Activated naive CD8-positive, alpha-beta T cell treated with anti-CD3 and anti-CD28 coated beads, Interleukin-2, amount 10 ng/mL, durations not matched to agents 7 days and 5 days (primary cell): ENCODE results near the gene NAGK. TPM values are rescaled to one million over a fixed set of nuclear protein-coding genes. Genes with fewer than 3 reads are reported as not detected.
A peak's percentile ranks its signal among the peaks of the same experiment; 100 is the strongest.
"Not testable (repeated sequence)": the region's sequence is repeated elsewhere in the genome, so short reads cannot be mapped to it uniquely, and the experiment has no call there.

Source experiments
- ATAC-seq: fragments of 150-1000 bp; cut with Tn5 transposase; one replicate; pipeline ENCODE4 v1.10.0; 2021; ENCODE audit warnings: low read depth, moderate library complexity
- POLR2A ChIA-PET: fragments of 350-600 bp; sonication (Branson Sonifier 250); formaldehyde crosslinking; loops from one replicate; lab custom pipeline; 2021; ENCODE audit warnings: antibody characterized with exemption; lab: Charles Lee
- DNase-seq: peaks from one replicate; pipeline ENCODE4 v3.0.0; 2021
- H3K27ac Mint-ChIP-seq: one replicate; pipeline ENCODE4 v1.8.0; 2022; ENCODE audit warnings: mild to moderate bottlenecking, mixed read lengths
- H3K27me3 Mint-ChIP-seq: one replicate; pipeline ENCODE4 v1.8.0; 2022; ENCODE audit warnings: mild to moderate bottlenecking, moderate library complexity, mixed read lengths
- H3K36me3 Mint-ChIP-seq: one replicate; pipeline ENCODE4 v1.8.0; 2021; ENCODE audit warnings: mild to moderate bottlenecking, mixed read lengths
- H3K4me1 Mint-ChIP-seq: one replicate; pipeline ENCODE4 v1.8.0; 2021; ENCODE audit warnings: mixed read lengths
- H3K4me3 Mint-ChIP-seq: one replicate; pipeline ENCODE4 v1.8.0; 2022; ENCODE audit warnings: mild to moderate bottlenecking, moderate library complexity, mixed read lengths
- H3K9me3 Mint-ChIP-seq: one replicate; pipeline ENCODE4 v1.8.0; 2021; ENCODE audit warnings: mixed read lengths
- total RNA-seq, 2 experiments: library from RNA; stranded (reverse); gene quantifications; one replicate each; pipeline ENCODE4 v1.2.3, GENCODE V29; 2021

Gene NAGK
- 10 to 100 TPM; 87.1 to 93.3 TPM for total RNA-seq

GRCh38 chr2:71068218-71069035 lies at the start of gene NAGK:
Gene NAGK (plus strand): TSS chr2:71068648. CDS start chr2:71068684, 36 bp downstream.
- Mint-ChIP-seq H3K27me3 (no peaks in the 10 kb centered on the region), H3K36me3 (peaks cover 7% of the 10 kb centered on the region), H3K9me3 (no peaks in the 10 kb centered on the region), H3K4me1 (peaks cover 35% of the 10 kb centered on the region), H3K27ac (peak within 1 kb of the TSS; percentile 96), H3K4me3 (peak within 1 kb of the TSS; percentile 94)
- ATAC-seq (peak; percentile 87), DNase-seq (peak; percentile 99)
- POLR2A ChIA-PET, result interaction anchor here (0.5 to 2.7 kb wide), 22 partner anchors 8 to 1374 kb away, joined by 3 to 43 read pairs (median 4); partner anchors contain the start of genes MCEE, MPHOSPH10, PAIP2B and ZNF638

- DNase-seq, H3K27me3 Mint-ChIP-seq, POLR2A ChIA-PET, H3K4me3 Mint-ChIP-seq, H3K27ac Mint-ChIP-seq, H3K36me3 Mint-ChIP-seq, ATAC-seq, H3K9me3 Mint-ChIP-seq: not testable (repeated sequence)
- peaks cover 10% of the 10 kb centered on the region for H3K4me1 Mint-ChIP-seq
Observed at GRCh38 chr2:71019989-71020388, 48.5 kb upstream of the NAGK start.

- H3K27ac Mint-ChIP-seq, DNase-seq, H3K9me3 Mint-ChIP-seq, POLR2A ChIA-PET, ATAC-seq, H3K27me3 Mint-ChIP-seq, H3K4me3 Mint-ChIP-seq, H3K36me3 Mint-ChIP-seq: not testable (repeated sequence)
- H3K4me1 Mint-ChIP-seq, result peaks cover 10% of the 10 kb centered on the region
Observed at GRCh38 chr2:71021394-71021793, 47.1 kb upstream of the NAGK start.

- POLR2A ChIA-PET, H3K27me3 Mint-ChIP-seq, ATAC-seq, H3K36me3 Mint-ChIP-seq, H3K9me3 Mint-ChIP-seq, DNase-seq, H3K4me3 Mint-ChIP-seq, H3K27ac Mint-ChIP-seq: not testable (repeated sequence)
- peaks cover 10% of the 10 kb centered on the region for H3K4me1 Mint-ChIP-seq
Observed at GRCh38 chr2:71023553-71024243, 44.8 kb upstream of the NAGK start.

- H3K4me1 Mint-ChIP-seq, H3K4me3 Mint-ChIP-seq, H3K9me3 Mint-ChIP-seq, H3K36me3 Mint-ChIP-seq, ATAC-seq, DNase-seq, H3K27ac Mint-ChIP-seq, POLR2A ChIA-PET: not testable (repeated sequence)
- peaks cover 22% of the 10 kb centered on the region for H3K27me3 Mint-ChIP-seq
Observed at GRCh38 chr2:71036296-71036695, 32.2 kb upstream of the NAGK start.

GRCh38 chr2:71042287-71042686 lies 26.2 kb upstream of the NAGK start:
- Mint-ChIP-seq H3K27me3 (peaks cover 8% of the 10 kb centered on the region), H3K36me3 (no peaks in the 10 kb centered on the region), H3K27ac (no peak overlapping the region), H3K4me3 (no peak overlapping the region), H3K9me3 (no peaks in the 10 kb centered on the region), H3K4me1 (no peaks in the 10 kb centered on the region)
- DNase-seq (no peak), ATAC-seq (no peak)
- POLR2A ChIA-PET, result no interaction called here

- Mint-ChIP-seq H3K4me1 (no peaks in the 10 kb centered on the region), H3K9me3 (no peaks in the 10 kb centered on the region), H3K4me3 (no peak overlapping the region), H3K27ac (no peak overlapping the region), H3K36me3 (no peaks in the 10 kb centered on the region), H3K27me3 (no peaks in the 10 kb centered on the region)
- POLR2A ChIA-PET, result no interaction called here
- DNase-seq (peak; percentile 47), ATAC-seq (peak; percentile 72)
Observed at GRCh38 chr2:71043531-71044407, 24.7 kb upstream of the NAGK start.

GRCh38 chr2:71045151-71045550 lies 23.3 kb upstream of the NAGK start:
- DNase-seq, result no peak
- no peak for ATAC-seq
- H3K4me1 Mint-ChIP-seq, result peaks cover 2% of the 10 kb centered on the region
- H3K9me3 Mint-ChIP-seq, result no peaks in the 10 kb centered on the region
- POLR2A ChIA-PET, result no interaction called here
- H3K36me3 Mint-ChIP-seq, result no peaks in the 10 kb centered on the region
- no peak overlapping the region for H3K27ac Mint-ChIP-seq
- no peaks in the 10 kb centered on the region for H3K27me3 Mint-ChIP-seq
- no peak overlapping the region for H3K4me3 Mint-ChIP-seq

GRCh38 chr2:71045865-71046548 lies 22.4 kb upstream of the NAGK start:
- H3K4me3 Mint-ChIP-seq, result no peak overlapping the region
- POLR2A ChIA-PET, result interaction anchor here (1.0 kb wide), 1 partner anchor 22 kb away, joined by 5 read pairs; the partner anchor contains the start of gene NAGK

GRCh38 chr2:71048096-71048495 lies 20.4 kb upstream of the NAGK start:
- Mint-ChIP-seq H3K4me3 (no peak overlapping the region), H3K27ac (no peak overlapping the region), H3K36me3 (no peaks in the 10 kb centered on the region), H3K4me1 (peaks cover 2% of the 10 kb centered on the region), H3K9me3 (no peaks in the 10 kb centered on the region), H3K27me3 (no peaks in the 10 kb centered on the region)
- ATAC-seq (no peak), DNase-seq (no peak)
- POLR2A ChIA-PET, result no interaction called here

More at GRCh38 chr2:71045865-71046548, 22.4 kb upstream of the NAGK start:
- Mint-ChIP-seq H3K27me3 (no peaks in the 10 kb centered on the region), H3K27ac (no peak overlapping the region), H3K4me1 (peaks cover 2% of the 10 kb centered on the region), H3K9me3 (no peaks in the 10 kb centered on the region), H3K36me3 (no peaks in the 10 kb centered on the region)
- ATAC-seq, result peak; percentile 16
- DNase-seq, result no peak

GRCh38 chr2:71049704-71050360 lies 18.6 kb upstream of the NAGK start:
- H3K4me1 Mint-ChIP-seq, DNase-seq, H3K27me3 Mint-ChIP-seq, H3K36me3 Mint-ChIP-seq, H3K27ac Mint-ChIP-seq, POLR2A ChIA-PET, H3K4me3 Mint-ChIP-seq, H3K9me3 Mint-ChIP-seq, ATAC-seq: not testable (repeated sequence)

- POLR2A ChIA-PET, H3K27me3 Mint-ChIP-seq, H3K27ac Mint-ChIP-seq, H3K36me3 Mint-ChIP-seq, DNase-seq, H3K9me3 Mint-ChIP-seq, H3K4me3 Mint-ChIP-seq, H3K4me1 Mint-ChIP-seq, ATAC-seq: not testable (repeated sequence)
Observed at GRCh38 chr2:71055206-71055740, 13.2 kb upstream of the NAGK start.
